Mucosa of gallbladder (tissue), 1 donor: Measurements from ENCODE around the gene ATRNL1. TPM values are rescaled to one million over a fixed set of nuclear protein-coding genes. Genes with fewer than 3 reads are reported as not detected.

Experiments used
- DNase-seq: peaks from one replicate; pipeline ENCODE4 v3.0.0-alpha.2; 2020; ENCODE audit warnings: low spot score
- total RNA-seq: library from RNA; stranded (reverse); gene quantifications from one replicate; pipeline ENCODE4 v1.2.1, GENCODE V29; 2021
- donor health status: DM: no; HTN: no; CAD: no.

The ATRNL1 gene
- total RNA-seq, 1 donor from 2014 or later: 2.7 TPM

DNA sequence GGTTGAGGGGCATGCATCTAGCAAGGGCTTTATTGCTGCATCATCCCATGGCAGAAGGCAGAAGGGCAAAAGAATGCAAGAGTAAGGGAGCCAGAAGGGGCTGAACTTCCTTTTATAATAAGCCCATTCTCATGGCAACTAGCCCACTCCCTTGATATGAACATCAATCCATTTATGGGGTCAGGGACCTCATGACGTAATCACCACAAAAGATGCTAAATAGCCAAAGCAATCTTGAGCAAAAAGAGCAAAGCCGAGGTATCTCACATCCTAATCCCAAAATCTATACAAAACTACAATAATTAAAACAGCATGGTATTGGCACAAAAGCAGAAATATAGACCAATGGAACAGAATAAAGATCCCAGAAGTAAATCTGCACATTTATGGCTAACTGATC lies 499.9 kb downstream of the ATRNL1 start:
- DNase-seq: no peak

DNA sequence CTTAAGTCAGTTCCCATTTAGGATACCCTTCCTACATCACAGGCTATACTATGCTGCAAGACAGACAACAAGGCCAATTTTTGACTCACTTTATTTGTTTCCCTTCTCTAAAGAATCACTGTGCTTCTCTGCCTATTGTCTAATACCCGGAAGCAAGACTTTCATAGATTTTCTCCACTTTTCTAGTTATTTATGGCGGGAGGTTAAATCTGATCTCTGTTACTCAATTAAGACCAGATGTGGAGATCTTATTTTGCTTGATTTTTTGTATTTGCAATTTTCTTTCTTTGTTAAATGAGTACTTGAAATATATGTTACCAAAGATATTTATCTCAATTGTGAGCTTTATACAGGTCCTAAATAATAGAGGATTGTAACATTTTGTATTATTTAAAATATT lies 511.5 kb downstream of the ATRNL1 start:
- no peak for DNase-seq

DNA sequence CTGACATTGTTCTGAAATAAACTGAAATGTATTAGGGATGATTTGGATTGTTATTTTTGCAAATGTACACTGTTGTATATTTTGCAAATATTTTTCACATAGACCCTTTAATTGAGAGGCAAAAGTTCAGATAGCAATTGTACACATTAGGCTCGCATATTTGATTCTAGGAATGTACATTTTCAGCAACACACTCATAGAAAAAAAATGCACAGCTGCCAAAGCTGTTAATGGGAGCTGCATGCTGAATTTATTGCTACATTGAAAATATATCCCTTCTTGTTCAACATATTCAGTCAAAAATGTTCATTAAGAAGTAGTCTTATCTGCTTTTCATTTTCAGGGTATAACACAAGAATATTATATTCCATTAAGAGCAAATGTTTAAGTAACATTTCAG lies 512.9 kb downstream of the ATRNL1 start:
- DNase-seq: no peak

DNA sequence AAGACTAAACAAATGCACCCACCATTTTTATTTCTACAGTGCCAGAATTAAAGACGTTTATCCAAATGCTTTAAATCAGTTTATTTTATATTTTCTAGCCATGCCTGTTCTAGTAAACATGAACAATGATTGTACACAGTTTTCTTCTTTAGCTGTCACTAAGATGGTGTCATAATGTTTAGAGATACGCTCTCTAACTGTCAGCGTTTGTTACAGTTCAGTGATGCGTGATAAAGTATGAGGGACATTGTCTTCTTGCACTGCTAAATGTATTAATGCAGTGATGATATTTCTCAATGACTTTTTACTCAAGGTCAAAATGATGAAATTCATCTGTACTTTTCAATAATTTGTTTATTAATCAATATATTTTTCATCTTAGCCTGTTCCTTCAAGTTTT lies 513.6 kb downstream of the ATRNL1 start:
- no peak for DNase-seq

DNA sequence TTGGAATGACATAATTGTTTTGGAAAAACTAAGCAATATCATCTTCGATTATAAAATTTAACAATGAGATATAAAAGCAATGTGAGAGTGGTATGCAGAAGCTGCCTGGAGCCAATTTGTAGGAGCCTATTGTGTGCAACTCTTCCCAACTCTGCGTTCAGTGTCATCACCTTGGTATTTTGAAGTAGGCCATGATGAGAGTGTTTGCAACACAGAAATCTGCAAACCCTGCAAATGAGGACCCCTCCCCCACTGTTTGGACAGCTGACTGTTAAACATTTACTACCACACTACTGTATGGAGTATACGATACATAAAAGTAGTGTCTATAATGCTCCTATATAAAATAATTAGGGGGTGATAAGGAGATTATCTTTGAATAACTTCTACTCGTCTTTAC lies 531.3 kb downstream of the ATRNL1 start:
- no peak for DNase-seq

DNA sequence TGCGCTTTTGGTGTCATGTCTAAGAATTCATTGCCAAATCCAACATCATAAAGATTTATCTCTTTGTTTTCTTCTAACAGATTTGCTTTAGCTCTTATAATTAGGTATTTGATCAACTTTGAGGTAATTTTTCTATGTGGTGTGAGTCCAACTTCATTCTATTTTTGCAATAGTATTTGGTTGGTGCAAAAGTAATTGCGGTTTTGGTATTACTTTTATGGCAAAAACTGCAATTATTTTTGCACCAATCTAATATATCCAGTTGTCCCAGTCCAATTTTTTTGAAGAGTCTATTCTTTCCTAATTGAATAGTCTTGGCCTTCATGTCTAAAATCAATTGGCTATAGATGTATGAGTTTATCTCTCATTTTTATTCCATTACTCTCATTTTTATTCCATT lies 535.5 kb downstream of the ATRNL1 start:
- no peak for DNase-seq

DNA sequence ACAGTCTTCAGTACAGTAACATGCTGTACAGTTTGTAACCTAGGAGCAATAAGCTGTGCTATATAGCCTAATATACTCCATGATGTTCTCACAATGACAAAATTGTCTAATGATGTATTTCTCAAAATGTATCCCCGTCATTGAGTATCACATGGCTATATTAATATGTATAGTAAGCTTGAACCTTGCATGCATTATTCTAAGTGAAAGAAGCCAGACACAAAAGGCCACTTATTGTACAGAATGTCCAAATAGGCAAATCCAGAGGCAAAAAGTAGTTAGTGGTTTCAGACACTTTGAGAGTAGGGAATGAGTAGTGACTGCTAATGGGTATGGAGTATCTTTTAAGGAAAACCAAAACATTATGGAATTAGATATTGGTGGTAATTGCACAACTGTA lies 545.1 kb downstream of the ATRNL1 start:
- DNase-seq: no peak

DNA sequence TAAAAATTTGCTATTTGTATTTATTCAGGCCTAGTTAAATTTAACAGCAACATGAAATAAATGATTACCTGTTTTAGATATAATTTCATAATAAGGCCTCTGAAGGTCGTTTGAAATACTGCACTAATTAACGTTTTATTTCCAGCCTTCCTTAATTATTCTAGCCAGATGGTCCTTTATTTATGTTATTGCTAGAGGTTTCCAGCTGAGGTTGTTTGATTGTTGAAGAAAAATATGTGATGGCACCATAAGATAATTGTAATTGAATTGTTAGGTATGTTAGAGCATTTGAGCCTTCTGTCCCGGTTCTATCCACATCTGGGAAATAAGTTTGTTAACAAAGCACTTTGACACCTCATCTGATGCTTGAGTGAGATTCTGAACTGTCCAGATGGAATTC lies 556.1 kb downstream of the ATRNL1 start:
- no peak for DNase-seq

DNA sequence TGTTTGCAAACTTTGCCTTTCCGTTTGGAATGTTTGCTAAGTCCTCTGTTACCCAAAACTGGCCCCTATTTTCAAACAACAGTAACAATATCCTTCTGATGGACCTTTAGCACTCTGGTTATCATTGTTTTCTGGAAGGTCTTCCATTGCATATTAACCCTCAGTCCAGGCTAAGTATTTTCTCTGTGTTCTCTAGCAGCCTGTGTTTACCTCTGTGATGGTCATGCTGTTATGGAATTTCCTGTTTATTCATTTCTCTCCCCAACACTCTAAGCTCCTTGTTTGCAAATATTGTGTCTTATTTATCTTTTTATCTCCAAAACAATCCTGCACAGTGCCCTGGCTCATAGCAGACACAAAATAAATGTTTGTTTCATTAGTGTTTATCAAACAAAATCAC lies 560.3 kb downstream of the ATRNL1 start:
- no peak for DNase-seq

DNA sequence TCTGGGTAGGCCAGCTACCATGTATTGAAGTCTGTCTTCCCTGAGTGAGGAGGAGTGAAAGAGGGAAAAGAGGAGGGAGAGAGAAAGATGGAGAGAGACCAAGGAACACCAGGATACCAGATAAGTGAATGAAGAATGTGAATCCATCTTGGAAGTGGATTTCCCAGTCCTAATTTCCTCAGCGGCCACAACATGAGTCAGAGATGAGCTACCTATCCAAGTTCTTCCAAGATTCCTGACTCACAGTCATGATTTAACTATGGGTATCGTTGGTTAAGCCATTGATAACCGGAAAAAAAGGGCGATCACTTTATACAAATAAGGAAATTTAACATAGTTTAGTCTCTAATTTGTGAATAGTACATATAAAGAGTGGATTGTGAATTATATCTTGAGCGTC lies 561.8 kb downstream of the ATRNL1 start:
- DNase-seq: no peak

DNA sequence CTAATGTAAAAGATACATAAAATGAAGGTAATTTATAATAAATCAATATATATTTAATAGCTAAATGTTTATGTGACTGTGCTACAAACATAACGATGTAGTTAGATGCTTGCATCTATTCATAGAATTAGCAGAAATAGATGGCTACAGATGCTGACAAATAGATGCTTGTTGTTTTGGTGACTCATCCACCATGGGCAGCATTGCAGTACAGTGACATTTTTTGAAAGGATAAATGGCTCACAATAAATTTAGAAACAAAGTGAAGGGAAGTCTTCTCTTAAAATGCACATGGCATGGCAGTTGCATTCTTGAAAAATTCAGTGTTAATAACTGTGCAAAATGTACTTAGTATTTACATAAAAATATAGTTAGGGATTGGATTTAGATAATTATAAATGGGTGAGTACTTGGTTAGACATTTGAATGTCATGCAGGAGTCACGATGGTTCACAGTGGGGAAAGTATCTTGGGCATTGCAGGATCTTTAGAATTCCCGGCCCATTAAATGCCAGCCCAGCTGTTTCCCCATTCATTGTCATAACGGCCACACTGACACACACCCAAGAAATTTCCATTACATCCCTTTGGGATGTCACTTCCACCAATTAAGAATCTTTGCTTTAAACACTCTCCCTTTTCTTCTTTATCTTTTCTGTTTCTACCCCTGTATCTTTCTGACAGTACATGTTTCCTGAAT lies 564.1 kb downstream of the ATRNL1 start:
- DNase-seq: no peak

DNA sequence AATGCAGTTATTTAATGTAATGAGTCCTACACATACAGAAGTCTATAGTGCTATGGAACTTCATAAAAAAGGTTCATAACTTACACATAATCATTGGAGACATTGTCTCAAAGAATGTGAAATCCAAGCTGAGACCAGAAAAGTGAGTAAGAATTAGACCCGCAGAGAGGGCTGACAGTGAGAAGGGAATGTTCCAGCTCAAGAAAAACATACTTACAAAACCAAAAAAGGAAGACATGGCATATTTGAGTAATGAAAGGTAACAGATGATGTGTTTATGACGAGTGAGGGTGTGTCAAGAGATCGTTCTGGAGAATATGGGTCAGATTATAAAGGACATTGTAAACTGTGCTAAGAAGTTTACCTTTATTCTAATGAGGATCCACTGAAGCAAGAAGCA lies 566.5 kb downstream of the ATRNL1 start:
- no peak for DNase-seq

DNA sequence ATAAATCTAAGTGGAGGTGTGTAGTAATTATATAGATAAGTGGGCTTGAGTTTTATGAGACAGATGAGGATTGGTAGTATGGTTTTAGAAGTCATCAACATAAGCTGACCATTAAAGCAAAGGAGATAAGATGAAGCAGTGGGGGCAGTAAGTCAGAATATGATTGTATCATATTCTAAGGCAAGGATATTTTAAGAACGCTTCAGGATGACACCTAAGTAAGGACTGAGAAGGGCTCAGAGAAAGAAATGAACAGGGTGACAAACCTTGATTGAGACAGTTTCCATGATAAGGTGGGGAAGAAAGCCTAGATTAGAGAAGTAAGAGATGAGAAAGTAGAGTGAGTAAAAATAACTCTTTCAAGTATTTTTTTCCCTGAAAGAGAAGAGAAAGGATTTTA lies 567.2 kb downstream of the ATRNL1 start:
- no peak for DNase-seq

DNA sequence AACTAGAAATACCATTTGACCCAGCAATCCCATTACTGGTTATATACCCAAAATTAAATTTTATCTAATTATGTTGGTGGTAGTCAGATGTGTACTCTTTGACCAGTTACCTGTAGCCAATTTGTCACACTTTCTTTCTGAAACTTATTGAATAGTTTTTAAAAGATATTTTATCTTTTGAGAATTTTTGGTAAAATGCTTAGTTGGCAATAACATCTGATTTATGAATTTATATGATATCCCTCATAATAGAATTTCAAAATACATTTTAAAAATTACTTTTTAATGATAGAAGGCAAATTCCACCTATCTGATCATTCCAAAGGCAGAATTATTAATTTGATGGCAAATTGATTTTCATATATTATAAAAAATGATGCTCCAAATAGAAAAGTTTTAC lies 569.3 kb downstream of the ATRNL1 start:
- DNase-seq: no peak

DNA sequence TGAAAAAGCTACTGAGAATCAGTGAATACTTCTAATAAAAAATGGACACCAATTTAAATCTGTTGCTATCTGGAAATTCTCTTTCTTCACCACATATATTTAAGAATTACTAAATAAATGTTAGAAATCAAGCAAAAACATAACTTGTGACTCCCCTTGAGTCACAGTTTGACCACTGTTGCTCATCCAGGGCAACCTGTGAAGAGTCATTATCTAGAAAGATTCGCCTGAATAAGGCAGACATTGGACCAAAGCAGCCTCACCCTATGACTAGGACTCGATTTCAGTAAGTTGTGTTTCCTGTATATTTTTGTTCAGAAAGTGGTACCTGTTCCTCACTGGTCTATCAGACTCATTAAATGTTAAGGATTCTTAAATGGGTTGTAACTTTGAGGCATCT lies 572.4 kb downstream of the ATRNL1 start:
- DNase-seq: no peak

DNA sequence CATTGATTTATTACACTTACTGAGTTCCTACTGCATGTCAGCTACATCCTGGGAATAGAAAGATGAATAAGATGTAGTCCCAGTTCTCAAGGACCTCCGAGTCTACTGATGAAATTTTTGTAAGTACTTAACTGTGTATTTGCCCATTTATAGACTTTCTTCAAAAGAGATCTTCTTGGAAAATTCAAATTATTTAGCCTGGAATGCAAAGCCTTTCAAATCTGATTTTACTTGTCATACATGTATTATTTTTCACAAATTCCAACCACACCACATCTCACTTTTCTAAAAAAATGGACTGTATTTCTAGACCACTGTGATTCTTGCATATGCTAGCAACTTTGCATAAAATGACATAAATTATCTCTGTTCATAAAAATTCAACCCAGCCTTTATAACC lies 581.3 kb downstream of the ATRNL1 start:
- DNase-seq: no peak

DNA sequence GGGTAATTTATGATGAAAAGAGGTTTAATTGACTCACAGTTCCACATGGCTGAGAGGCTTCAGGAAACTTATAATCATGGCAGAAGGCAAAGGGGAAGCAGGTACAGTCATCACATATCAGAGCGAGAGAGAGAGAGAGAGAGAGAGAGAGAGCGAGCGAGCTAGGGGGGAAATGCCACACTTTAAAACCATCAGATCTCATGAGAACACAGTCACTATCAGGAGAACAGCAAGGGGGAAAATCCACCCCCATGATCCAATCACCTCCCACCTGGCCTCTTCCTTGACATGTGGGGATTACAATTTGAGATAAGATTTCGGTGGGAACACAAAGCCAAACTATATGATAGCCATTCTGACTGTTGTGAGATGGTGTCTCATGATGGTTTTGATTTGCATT lies 603.6 kb downstream of the ATRNL1 start:
- DNase-seq: no peak

DNA sequence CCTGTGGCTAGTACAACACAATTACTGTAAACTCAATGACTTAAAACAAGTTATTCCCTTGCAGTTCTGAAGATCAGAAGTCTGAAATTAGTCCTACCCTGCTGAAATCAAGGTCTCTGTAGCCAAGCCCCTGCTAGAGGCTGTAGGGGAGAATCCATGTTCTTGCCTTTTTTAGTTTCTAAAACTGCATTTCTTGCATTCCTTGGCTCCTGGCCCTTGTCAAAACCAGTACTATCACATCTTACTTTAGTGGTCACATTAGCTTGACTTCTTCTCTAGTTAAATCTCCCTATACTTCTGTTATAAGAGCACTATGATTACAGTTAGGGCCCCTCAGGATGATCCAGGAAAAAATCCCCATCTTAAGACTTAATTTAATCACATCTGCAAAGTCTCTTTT lies 612.9 kb downstream of the ATRNL1 start:
- DNase-seq: no peak

DNA sequence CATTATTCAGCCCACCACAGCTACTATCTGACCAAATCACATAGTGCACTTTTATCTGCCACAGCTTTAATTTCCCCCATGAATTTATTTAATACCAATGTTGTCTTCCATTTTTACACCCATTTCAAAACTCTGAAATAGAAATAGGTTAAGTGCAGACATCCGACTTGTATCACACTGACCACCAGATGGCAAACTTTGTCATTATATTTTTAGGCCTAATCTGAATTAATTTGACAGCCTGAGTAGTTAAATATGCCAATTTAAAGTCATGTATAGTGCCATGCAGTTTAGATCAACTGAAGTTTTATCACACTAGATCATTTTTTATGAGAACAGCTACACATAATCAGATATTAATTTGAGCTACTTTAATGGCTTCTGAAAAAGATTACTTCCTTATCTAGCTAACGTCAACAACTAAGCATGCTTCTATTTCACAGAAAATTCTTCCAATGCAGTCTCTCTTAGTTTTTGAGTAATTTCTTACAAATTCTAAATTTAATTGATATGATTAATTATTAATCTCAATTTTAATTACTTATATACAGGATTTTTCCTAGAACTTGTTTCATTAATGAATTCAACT lies 613.4 kb downstream of the ATRNL1 start:
- no peak for DNase-seq

DNA sequence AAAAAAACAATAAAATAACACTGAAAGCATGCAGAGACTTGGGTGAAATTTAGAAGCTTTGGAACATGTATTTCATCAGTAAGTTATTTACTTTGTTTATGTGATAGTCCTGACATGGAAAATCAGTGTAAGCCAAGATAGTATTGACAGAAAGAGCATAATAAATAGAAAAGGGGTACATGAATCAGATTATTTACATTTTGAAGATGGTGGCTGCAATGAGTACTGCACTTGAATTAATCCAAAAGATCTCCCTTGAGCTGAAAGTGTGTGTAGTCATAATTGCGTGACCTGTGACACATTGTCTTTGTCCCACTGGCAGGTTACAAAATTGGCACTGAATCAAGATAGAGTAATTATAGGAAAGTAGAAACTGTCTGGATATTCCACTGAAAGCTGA lies 617.0 kb downstream of the ATRNL1 start:
- DNase-seq: no peak

DNA sequence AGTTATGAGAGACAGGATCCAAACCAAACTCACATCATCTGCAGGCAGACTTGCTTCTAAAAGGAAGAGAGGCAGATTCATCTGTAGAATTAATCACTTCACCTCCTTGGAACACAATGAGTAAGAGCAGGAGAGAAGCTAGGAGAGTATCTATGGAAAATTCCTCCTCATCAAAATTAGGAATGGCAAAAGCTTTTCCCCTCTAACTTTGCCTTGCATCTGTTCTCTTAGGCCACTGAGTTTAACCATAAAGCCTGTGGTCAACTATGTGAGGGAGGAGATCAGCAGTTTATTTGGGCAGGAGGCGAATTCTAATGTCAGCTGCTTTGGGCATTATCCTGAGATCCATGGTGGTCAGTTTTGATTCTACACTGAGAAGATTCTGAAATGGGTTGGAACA lies 618.1 kb downstream of the ATRNL1 start:
- DNase-seq: no peak

DNA sequence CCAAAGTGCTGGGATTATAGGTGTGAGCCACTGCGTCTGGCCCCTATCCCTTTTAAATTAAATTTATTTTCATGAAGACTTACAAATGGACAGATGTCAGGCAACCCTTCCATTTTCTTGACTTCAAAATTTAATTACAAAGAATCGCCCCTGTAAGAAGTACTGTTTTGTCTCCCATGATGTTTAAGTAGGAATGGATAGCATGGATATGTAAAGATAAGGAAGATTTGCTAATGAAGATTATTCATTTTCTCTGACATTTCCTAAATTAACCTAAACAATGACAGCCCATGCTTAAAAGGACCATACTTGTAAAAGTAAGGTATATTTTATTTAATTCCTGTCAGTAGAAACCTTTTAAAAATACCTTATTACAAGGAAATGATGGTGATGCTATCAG lies 627.0 kb downstream of the ATRNL1 start:
- no peak for DNase-seq

DNA sequence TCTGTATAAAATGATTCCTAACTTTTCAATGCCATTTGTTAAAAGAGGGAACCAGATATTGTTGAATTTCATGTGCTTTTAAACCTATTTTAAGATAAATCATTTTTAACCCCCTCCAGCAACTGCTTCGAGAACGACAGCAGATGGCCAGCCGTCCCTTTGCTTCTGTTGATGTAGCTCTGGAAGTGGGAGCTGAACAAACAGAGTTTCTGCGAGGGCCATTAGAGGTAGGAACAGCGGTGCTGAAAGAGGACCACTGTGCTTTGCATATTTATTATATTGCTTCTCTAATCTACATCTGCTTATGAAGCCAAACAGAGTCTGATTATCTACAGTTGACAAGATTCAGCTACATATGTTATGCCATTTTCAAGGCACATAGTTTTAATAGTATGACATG lies 634.0 kb downstream of the ATRNL1 start:
- no peak for DNase-seq

DNA sequence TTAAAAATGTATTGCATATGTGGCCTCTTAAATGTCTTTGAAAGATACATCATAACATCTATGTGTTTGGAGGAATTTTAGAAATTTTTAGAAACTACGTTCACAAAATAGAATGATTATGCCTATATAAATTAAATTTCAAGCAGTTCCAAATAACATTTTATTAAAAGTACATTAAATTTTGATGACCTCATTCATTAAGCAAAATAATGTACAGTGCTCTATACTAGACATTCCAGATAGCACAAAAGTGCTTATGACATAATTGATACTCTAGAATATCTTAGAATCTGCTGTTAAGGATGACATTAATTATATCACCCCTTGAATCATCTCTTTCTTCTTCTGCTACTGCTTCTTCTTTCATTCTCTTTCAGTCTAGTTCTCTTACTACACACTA lies 650.9 kb downstream of the ATRNL1 start:
- DNase-seq: no peak
